ENCODE measurements around the gene TMEM123. TPM values are rescaled to one million over a fixed set of nuclear protein-coding genes. Genes with fewer than 3 reads are reported as not detected.
A peak's percentile ranks its signal among the peaks of the same experiment; 100 is the strongest.

TMEM123 gene
- polyA plus RNA-seq, 3 donors, result 210 to 283 (median 274) TPM

GRCh38 chr11:102401905-102402304 is 50.7 kb downstream of the TMEM123 start:
- no peak for DNase-seq

GRCh38 chr11:102400603-102401002 is 52.0 kb downstream of the TMEM123 start:
- no peak for DNase-seq

- DNase-seq, result no peak
These were observed 53.4 kb downstream of the TMEM123 start for GRCh38 chr11:102399189-102399588.

DNA sequence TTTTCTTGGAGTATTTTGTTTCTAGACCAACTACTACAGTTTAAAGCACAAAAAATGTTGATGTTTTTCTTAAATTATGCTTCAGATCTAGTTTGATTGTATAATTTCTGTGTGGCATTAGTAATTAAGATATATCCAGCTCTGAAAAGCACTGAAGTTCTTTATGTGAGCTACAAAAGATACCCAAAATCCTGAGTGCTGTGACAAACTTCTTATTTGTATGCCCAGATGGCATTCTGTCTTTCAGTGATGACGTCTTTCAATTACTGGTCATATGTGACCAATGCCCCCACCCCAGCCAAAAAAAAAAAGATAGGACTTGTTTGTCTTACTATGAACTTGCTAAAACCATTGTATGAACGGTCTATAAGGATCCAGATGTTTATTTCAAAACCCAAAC is 54.3 kb downstream of the TMEM123 start:
- no peak for DNase-seq

DNA sequence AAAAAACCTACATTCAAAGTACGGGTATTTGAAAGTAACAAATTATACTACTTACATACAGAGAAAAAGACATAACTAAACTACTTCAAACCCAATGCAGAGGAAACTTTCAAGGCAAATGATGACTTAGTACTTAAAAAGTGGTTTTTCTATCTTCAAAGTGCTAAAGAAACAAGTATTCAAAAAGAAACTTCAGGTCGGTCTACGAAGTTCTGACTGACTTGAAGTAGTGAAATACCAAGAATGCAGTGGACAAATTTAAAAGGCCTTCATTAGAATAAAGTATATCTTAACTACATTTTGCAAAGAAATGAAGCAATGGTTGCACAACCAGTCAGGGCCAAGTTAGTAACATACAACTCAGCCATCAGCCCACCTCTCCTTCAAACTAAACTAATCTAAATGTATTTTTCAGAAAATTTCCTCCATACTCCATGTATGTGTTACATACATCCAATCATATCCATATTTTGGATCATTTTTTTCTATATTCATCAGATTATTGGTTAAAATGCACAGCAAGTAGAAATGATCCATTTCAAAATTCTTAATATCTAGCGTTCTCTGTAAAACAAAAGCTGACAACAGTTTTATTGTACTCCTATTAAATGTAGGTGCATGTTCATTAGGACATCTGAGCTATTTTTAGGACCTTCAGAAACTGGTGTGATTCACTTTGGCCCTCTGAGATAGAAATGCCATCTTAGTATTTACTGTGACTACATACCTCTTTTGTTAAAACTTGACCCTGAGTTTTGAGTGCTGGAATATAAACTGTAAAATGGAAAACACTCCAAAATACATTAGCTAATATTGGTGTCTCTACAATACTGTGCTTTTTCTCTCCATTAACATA is 55.6 kb downstream of the TMEM123 start:
- DNase-seq, result no peak

GRCh38 chr11:102395720-102396393 is 56.7 kb downstream of the TMEM123 start:
- DNase-seq, result no peak

GRCh38 chr11:102393272-102393730 is 59.3 kb downstream of the TMEM123 start:
- DNase-seq, result no peak

GRCh38 chr11:102391549-102392237 is 60.9 kb downstream of the TMEM123 start:
- no peak for DNase-seq

GRCh38 chr11:102390667-102391465 is 61.7 kb downstream of the TMEM123 start:
- peak; percentile 31 for DNase-seq

DNA sequence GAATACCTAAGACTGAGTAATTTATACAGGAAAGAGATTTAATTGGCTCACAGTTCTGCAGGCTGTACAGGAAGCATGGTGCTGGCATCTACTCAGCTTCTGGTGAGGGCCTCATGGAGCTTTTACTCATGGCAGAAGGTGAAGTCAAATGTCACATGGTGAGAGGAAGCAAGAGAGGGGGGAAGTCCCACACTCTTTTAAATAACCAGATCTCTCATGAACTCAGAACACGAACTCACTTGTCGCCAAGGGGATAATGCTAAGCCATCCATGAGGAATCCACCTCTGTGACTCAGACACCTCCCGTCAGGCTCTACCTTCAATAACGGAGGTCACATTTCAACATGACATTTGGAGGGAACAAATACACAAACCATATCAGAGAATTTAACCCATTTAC is 63.3 kb downstream of the TMEM123 start:
- no peak for DNase-seq

DNA sequence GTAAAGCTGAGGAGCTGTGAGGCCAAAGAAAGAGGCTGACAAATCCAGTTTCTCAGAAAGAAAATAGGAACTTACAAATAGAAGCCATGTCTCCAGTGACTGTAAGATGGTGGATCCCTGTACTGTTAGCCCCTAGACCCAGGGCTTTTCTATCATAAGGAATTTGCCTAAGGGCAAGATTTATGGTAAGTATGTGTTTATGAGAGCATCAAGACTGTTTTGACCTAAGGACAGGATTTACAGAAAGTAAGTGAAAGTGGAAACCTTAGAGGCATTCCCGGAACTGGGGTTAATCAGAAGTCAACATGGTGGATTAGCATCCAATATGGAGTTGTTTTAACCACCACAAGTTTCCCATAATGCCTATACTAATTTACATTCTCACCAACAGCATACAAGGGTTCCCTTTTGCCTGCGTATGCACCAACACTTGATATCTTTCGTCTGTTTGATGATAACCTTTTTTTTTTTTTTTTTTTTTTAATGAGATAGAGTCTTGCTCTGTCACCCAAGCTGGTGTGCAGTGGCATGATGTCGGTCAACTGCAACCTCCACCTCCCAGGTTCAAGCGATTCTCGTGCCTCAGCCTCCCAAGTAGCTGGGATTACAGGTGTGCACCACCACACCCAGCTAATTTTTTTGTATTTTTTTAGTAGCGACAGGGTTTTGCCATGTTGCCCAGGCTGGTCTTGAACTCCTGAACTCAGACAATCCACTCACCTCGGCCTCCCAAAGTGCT is 65.4 kb downstream of the TMEM123 start:
- DNase-seq, result no peak

DNA sequence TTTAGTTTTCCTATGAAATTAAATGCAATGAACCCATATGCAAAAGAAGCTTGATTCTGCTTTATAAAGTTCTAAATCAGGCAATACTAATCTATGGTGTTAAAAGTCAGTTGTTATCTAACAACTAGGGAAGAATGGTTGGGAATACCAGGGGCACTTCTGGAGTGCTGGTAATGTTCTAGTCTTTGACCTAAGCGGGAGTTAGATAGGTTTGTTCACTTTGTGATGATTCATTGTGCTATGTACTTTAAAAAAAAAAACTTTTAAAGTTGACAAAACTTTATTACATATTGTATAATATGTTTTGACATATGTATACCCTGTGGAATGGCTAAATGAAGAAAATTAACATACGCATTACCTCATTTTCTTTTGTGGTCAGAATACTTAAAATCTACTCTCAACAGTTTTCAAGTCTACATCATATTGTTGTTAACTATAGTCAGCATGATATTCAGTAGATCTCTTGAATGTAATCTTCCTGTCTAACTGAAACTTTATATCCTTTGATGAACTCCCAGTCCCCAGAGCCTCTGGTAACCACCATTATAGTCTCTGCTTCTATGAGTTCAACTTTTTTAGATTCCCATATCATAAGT is 66.3 kb downstream of the TMEM123 start:
- no peak for DNase-seq

- peak; percentile 19 for DNase-seq
These were observed 67.2 kb downstream of the TMEM123 start for GRCh38 chr11:102385085-102386007.

DNA sequence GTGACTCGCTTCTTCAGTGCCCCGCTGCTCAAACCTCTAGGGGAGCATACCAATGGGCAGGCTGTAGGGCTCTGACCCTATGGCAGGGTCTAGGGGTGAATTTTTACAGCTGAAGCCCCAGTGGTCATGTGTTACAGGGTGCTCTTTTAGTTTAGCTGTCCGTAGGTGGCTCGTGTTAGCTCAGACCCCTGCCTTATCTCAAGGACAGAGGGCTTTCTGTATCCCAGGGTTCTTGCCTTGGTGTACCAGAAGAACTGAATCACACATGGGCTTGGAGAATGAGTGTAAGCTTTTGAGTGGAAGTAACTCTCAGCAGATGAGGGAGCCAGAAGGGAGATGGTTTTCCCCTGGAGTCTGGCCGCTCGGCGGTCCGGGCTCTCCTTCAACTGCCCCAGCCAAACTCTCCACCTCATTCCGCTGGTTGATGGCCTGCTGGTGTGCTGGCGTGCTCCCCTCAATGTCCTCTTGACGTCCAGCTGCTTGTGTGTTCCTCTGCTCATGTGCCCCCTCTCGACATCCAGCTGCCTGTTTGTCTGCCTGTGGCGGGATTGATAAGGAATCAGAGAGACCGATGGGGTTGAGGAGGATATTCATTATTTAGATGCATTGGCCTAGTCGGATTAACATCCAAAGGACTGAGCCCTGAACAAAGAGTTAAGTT is 68.0 kb downstream of the TMEM123 start:
- no peak for DNase-seq

DNA sequence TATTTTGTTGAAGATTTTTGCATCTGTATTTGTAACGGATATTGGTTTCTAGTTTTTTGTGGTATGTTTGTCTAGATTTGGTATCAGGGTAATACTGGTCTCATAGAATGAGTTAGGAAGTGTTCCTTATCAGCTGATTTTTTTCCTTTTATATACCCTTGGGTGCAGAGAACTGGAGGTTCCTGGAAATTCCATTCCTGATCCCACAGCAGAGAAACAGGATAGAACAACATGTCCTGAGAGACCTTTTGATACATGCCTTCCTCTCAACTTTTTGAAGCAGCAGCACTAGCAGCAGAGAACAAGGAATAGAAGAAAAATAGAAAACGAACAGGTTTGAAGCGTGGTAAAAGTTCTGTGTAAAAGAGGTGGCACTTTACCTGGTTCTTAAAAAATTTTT is 68.7 kb downstream of the TMEM123 start:
- no peak for DNase-seq

DNA sequence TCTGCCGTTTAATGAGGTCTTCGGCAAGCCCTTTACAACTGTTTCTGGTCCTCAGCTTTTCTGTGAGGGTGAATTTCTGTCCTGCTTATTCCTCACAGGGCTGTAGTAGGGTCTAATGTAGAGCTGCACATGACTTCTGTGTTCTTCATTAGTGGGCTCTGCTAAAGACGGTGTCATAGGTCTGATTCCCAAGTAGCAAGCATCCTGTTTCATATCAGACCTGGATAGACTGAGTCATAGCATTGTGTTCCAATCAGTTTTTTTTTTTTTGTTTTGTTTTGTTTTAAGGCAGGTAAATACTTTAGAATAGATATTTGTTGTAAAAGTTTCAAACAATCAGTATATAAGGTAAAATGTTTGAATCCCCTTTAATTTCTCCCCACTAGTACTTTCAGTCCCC is 70.2 kb downstream of the TMEM123 start:
- no peak for DNase-seq

DNA sequence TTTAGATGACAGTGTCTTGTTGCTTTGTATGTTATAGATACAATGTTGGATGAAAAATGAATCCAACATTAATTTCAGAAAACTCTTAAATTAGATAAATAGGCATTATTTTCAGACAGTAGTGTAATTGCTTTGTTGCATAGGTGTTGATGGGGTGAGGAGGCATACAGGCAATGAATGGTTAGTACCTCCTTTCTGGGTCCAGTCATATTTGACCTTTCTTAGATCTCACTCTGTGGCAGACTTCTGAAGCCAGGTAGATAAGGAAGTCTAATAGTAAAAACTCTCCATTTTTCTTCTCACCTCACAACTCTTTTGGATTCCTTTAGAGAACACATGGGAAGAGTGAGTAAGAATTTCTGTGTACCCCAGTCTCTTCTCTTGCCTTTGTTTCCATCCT is 73.7 kb downstream of the TMEM123 start:
- no peak for DNase-seq

GRCh38 chr11:102377891-102378290 is 74.7 kb downstream of the TMEM123 start:
- DNase-seq, result no peak

All from renal pelvis (tissue), 4 donors.